GM21723 (cell line): ENCODE measurements around the gene STK32C.

ENCODE experiments used
- ATAC-seq: cut with Tn5 transposase; IDR thresholded peaks from one replicate; pipeline ENCODE4 v1.9.1; 2021; ENCODE audit warnings: mild to moderate bottlenecking, moderate library complexity; ENCODE audit not compliant: unreplicated experiment

STK32C gene

GRCh38 chr10:132202070-132202970 lies 105.4 kb downstream of the STK32C start:
- ATAC-seq, result no peak

GRCh38 chr10:132201111-132201969 lies 106.4 kb downstream of the STK32C start:
- ATAC-seq, result no peak

- ATAC-seq, result no peak
These were observed 107.2 kb downstream of the STK32C start for GRCh38 chr10:132200344-132201110.

DNA sequence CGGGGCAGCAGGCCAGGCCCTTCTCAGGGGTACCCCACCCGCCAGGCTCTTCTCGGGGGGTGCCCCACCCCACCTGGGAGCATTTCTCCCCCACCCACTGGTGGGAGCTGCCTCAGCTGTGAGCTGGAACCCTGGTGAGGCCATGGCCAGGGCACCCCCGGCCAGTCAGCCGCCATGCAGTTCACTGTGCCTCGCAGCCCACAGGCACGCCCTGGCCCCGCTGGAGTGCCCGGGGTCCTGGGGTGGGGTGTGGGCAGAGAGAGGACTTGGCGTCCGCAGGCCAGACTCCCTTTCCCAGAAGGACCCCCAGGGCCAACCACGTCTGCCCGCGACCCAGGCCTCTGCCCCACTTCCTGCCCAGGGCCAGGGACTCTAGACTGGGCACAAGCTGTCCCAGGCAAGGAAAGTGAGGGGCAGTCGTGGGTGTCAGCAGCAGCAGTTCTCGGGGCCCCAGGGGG lies 107.9 kb downstream of the STK32C start:
- ATAC-seq, result no peak

DNA sequence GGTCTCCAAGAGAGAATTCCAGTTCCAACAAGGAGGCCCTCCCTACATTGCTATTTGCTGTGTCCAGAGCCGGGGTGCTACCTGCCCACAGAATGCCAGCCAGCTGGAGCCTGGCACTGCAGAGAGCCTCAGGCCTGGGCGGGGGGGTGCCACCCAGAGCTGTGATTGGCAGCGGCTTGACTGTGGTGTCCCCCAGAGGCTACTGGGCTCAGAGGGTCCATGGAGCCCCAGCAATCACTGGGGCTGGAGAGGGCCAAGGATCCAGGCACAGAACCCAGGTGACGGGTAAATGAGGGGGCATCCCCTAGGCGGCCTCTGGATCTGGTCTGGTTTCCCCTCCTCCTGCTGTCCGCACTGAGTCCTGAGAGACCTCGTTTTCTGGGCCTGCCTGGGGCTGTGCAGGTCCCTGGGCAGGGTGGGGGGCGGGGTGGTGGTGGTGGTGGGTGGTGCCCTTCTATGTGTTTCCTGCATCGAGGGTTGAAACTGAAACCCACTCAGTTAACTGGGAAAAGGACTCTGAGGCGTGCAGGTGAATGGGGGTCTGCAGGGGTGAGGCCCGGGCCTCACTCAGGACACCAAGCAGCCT lies 108.4 kb downstream of the STK32C start:
- no peak for ATAC-seq

DNA sequence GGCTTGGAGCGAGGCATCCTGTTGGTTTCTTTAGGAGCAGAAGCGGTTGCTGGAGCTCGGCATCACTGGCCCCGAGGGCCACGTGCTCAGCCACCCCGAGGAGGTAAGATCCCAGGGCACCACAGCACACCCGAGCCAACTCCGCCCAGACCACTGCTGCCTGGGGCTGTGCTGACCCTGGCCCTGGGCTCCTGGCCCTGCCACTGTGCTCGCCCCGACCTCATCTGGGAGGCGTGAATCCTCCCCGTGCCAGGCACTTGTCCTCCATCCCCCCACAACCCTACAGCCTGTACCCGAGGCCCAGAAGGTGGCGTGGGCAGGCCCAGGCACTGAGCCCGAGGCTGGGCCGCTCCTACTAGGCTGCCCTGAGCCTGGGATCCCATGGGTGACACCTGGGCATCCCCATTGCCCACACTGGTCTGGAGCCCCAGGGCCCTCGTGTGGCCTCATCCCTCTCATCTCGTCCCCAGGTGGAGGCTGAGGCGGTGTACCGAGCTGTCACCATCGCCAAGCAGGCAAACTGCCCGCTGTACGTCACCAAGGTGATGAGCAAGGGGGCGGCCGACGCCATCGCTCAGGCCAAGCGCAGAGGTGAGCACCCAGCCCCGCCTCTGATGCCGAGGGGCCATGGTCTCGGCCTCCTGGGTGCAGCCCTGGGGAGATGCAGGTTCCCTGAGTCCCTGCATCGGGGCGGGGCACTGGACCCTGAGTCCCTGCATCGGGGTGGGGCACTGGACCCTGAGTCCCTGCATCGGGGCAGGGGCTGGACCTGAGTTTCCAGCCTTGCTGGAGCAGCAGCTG lies 109.2 kb downstream of the STK32C start:
- no peak for ATAC-seq

DNA sequence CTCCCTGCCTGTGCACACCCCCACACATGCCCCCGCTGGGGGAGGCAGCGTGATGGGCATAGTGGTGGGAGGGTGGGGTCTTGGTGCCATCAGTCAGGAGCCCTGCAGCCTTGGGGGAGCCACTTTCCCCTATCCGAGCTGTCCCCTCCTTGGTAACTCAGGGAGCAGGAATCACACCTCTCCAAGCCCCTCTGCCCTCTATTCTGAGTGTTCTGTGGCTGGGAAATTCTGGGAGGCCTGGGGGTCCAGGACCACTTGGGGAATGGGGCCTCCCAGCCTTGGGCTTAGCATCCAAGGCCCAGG lies 109.7 kb downstream of the STK32C start:
- no peak for ATAC-seq

DNA sequence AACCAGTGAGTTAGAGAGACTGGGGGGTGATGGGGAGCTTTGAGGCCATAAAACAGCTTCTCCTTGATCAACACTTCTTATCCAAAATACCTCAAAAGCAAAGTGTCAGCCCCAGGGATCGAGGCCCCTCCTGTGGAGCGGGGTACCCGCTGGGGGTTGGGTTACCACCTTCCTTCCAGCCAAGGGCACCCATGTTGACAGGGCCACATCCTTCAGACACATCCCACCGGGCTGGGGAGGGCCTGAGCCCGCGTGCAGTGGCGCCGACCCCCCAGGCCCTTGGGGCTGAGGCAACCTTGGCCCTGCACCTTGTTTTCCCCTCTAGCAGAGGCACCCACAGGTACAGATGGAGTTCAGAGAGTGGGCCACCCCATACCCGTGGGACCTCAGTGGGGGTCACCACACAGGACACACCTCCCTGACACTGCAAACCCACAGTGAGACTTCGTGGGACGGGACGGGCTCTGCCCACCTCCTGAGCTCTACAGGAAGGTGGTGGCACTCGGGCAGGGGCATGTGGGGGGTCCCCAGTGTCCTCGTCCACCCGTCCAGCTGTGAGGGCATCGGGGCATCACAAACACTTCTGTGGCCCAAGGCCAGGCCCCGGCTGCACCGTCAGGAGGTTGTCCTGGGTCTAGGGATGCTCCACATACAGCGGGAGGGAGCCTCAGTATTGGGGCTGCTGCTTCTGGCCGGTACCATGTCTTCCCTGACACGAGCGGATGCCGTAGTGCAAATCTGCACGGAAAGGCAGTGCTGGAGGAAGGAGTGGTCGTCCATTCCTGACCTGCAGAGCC lies 110.3 kb downstream of the STK32C start:
- ATAC-seq, result no peak

DNA sequence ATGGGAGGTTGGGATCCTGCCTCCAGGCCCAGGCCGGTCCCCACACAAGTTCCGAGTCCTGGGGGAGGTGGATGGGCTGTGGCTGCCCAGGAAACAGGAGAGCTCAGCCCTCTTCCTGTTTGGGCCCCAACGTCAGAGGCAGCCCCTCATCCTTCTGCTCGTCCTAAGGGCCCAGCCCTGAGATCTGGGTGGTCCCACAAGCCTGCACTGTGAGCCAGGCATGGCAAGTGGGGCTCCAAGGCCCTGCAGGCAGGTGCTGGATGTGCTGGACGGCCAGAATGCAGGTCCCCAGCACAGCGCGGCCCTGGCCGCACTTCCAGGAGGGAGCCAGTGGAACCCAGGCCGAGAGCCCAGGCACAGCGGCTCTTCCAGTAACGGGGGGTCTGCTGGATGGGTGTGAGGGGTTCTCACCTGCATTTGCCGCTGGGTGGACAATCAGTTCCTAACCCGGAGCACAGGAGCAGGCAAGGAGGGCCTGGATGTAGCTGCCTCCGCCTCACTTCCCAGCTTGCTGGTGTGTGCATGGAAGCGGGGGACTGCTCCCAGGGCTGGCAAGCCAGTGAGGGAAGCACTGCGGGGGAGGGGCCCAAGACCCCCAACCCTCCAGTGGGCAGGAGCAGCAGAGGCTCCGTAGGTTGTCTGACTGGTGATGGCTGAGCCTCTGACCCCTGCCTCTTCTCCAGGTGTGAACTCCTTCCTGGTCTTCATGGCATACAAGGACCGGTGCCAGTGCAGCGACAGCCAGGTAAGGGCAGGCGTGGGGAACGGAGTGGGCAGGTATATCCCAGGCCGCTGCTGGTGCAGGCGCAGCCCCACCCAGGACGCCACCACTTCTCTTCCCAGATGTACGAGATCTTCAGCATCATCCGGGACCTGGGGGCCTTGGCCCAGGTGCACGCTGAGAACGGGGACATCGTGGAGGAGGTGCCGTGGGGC lies 111.3 kb downstream of the STK32C start:
- ATAC-seq, result no peak

DNA sequence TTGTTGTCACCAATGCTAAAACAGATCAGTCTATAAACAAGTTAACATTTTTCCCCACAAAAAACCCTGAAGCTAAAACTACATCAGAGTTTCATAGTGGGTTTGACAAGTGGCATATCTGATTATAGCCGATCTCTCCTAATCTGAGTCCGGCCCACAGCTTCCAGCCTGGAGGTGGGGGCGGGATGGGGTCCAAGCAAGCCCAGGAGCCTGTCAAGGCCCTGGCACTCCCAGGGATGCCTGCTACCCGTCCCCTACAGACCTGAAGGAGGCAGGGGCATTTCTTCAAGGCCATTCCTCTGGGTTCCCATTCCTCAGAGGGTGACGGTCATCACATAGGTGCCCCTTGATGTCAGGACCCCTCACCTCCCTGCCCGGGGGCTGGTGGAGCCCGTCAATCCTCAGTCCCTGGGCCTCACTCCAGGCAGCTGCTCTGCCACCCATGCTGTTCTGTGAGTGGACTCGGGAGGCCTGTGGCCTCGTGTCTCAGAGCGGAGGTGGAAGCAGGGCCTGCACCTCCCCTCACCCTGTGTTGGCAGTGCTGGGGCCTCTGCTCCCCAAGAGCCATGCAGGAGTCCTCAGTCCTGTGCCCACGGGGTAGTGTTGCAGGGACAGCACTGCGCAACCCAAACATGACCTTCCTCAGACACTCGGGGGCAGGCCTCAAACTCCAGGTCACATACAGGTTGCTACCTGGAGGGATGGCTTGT lies 112.2 kb downstream of the STK32C start:
- ATAC-seq, result no peak

- no peak for ATAC-seq
These were observed 113.0 kb downstream of the STK32C start for GRCh38 chr10:132194726-132195125.

DNA sequence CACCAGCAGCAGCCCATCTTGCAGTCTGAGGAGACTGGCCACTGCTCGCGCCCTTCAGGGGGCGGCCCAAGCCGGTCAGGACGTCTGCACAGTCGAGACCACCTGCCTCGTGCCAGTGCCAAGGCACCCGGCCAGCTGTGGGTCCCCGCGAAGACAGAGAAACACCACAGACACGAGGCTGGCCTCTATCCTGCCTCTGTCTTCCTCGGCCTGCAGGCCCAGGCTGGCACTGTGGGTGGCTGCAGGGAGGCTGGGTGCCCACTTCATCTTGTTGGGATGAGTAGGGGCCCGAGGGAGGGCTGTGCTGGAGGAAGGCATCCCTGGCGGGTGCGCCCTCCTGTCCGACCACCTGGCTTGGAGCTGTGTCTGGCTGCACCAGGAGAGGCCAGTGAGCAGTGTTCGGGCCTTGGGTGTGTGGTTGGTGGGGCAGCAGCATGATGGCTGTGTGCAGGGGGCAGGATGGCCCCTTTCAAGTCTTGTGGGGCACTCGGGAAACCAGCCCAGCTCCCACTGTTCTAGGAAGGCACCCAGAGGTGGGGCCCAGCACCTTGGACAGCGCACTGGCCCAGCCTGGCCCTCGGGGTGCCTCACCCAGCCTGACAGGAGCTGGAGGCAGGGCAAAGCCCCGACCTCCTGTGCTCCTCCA lies 113.7 kb downstream of the STK32C start:
- ATAC-seq, result no peak

- no peak for ATAC-seq
These were observed 114.6 kb downstream of the STK32C start for GRCh38 chr10:132192991-132193665.

DNA sequence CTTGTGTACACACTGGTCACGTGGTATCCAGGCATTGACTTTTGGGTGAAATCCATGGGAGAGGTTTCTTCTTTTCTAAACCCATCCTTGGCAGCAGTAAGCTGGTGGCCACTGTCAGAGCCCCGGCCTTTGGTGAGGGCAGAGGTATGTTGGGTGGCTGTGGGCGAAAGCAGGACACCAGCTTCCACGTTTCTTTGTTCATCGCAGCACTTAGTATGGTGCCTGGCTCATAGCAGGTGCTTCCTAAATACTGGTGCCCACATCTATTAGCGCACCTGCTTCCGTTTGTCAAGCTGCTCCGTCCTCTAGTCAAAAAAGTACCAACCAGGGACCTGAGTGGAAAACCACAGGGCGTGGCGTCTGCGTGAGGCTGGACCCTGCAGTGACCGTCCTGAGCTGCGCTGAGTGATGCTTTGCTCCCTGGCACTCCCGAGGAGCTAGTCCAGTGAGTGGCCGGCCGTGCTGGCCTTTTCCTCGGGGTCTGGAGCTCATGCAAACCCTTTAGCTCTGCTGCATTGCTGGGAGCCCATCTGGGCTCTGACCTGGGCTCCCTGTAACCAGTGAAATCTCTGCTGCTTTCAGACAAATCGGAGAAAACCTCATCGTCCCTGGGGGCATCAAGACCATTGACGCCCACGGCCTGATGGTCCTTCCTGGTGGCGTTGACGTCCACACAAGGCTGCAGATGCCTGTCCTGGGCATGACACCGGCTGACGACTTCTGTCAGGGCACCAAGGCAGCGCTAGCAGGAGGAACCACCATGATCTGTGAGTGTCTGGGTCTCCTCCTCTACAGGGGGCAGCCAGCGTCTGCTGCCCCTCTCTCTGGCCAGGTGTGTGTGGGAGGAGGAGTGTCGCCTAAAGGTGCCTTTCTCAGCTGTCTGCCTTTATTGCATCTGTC lies 115.4 kb downstream of the STK32C start:
- ATAC-seq, result no peak

- ATAC-seq, result no peak
These were observed 117.8 kb downstream of the STK32C start for GRCh38 chr10:132189810-132190422.
